ENCODE measurements around the gene LEP. TPM values are rescaled to one million over a fixed set of nuclear protein-coding genes. Genes with fewer than 3 reads are reported as not detected.
"Not testable (repeated sequence)": the region's sequence is repeated elsewhere in the genome, so short reads cannot be mapped to it uniquely, and the experiment has no call there.

The LEP gene
- total RNA-seq, 1 donor from 2014 or later = not detected

GRCh38 chr7:128239146-128239545 lies 1.9 kb upstream of the LEP start:
- intact Hi-C loops (cut with micrococcal nuclease) = not testable (repeated sequence)
- peaks cover 23% of the 10 kb centered on the region for H3K9me3 Mint-ChIP-seq

GRCh38 chr7:128242661-128243060 lies 1.6 kb downstream of the LEP start:
- H3K4me3 Mint-ChIP-seq = no peak overlapping the region
- H3K36me3 Mint-ChIP-seq (ENCODE audit: low read depth) = peaks cover 4% of the 10 kb centered on the region
- intact Hi-C loops (cut with micrococcal nuclease) = no loop called here
- no peak overlapping the region for H3K27ac Mint-ChIP-seq
- peaks cover 16% of the 10 kb centered on the region for H3K9me3 Mint-ChIP-seq
- H3K27me3 Mint-ChIP-seq (ENCODE audit: insufficient read depth) = peaks cover 11% of the 10 kb centered on the region
- H3K4me1 Mint-ChIP-seq (ENCODE audit: low read depth) = no peaks in the 10 kb centered on the region
- no peak for DNase-seq (ENCODE audit: low spot score)

More at GRCh38 chr7:128239146-128239545, 1.9 kb upstream of the LEP start:
- H3K4me1 Mint-ChIP-seq (ENCODE audit: low read depth); H3K4me3 Mint-ChIP-seq; DNase-seq (ENCODE audit: low spot score); H3K27ac Mint-ChIP-seq; H3K36me3 Mint-ChIP-seq (ENCODE audit: low read depth): not testable (repeated sequence)
- H3K27me3 Mint-ChIP-seq (ENCODE audit: insufficient read depth) = peaks cover 16% of the 10 kb centered on the region

- no peak for DNase-seq (ENCODE audit: low spot score)
- intact Hi-C loops (cut with micrococcal nuclease) = no loop called here
- H3K36me3 Mint-ChIP-seq (ENCODE audit: low read depth) = peaks cover 3% of the 10 kb centered on the region
- H3K27me3 Mint-ChIP-seq (ENCODE audit: insufficient read depth) = peaks cover 10% of the 10 kb centered on the region
- no peak overlapping the region for H3K4me3 Mint-ChIP-seq
- no peaks in the 10 kb centered on the region for H3K4me1 Mint-ChIP-seq (ENCODE audit: low read depth)
- peaks cover 12% of the 10 kb centered on the region for H3K9me3 Mint-ChIP-seq
- H3K27ac Mint-ChIP-seq = no peak overlapping the region
Observed at GRCh38 chr7:128243273-128243672, 2.2 kb downstream of the LEP start.

GRCh38 chr7:128244861-128245260 lies 3.8 kb downstream of the LEP start:
- H3K9me3 Mint-ChIP-seq = no peaks in the 10 kb centered on the region
- H3K4me3 Mint-ChIP-seq = no peak overlapping the region

GRCh38 chr7:128247108-128247507 lies 6.0 kb downstream of the LEP start:
- no peaks in the 10 kb centered on the region for H3K9me3 Mint-ChIP-seq
- peaks cover 9% of the 10 kb centered on the region for H3K27me3 Mint-ChIP-seq (ENCODE audit: insufficient read depth)
- H3K4me1 Mint-ChIP-seq (ENCODE audit: low read depth) = no peaks in the 10 kb centered on the region
- DNase-seq (ENCODE audit: low spot score) = no peak
- H3K27ac Mint-ChIP-seq = no peak overlapping the region
- intact Hi-C loops (cut with micrococcal nuclease) = no loop called here
- no peaks in the 10 kb centered on the region for H3K36me3 Mint-ChIP-seq (ENCODE audit: low read depth)
- no peak overlapping the region for H3K4me3 Mint-ChIP-seq

More at GRCh38 chr7:128244861-128245260, 3.8 kb downstream of the LEP start:
- Mint-ChIP-seq H3K27ac (no peak overlapping the region), H3K27me3 (ENCODE audit: insufficient read depth) (peaks cover 8% of the 10 kb centered on the region), H3K4me1 (ENCODE audit: low read depth) (no peaks in the 10 kb centered on the region), H3K36me3 (ENCODE audit: low read depth) (no peaks in the 10 kb centered on the region)
- no peak for DNase-seq (ENCODE audit: low spot score)
- intact Hi-C loops (cut with micrococcal nuclease) = no loop called here

GRCh38 chr7:128247640-128248194 lies 6.6 kb downstream of the LEP start:
- Mint-ChIP-seq H3K27me3 (ENCODE audit: insufficient read depth) (peaks cover 7% of the 10 kb centered on the region), H3K4me1 (ENCODE audit: low read depth) (no peaks in the 10 kb centered on the region), H3K4me3 (no peak overlapping the region), H3K9me3 (no peaks in the 10 kb centered on the region), H3K36me3 (ENCODE audit: low read depth) (no peaks in the 10 kb centered on the region), H3K27ac (no peak overlapping the region)
- intact Hi-C loops (cut with micrococcal nuclease) = no loop called here
- DNase-seq (ENCODE audit: low spot score) = no peak

- Mint-ChIP-seq H3K4me1 (ENCODE audit: low read depth) (no peaks in the 10 kb centered on the region), H3K27ac (no peak overlapping the region), H3K27me3 (ENCODE audit: insufficient read depth) (peaks cover 7% of the 10 kb centered on the region), H3K36me3 (ENCODE audit: low read depth) (no peaks in the 10 kb centered on the region), H3K9me3 (no peaks in the 10 kb centered on the region), H3K4me3 (no peak overlapping the region)
- intact Hi-C loops (cut with micrococcal nuclease) = no loop called here
- DNase-seq (ENCODE audit: low spot score) = no peak
Observed at GRCh38 chr7:128251337-128251736, 10.3 kb downstream of the LEP start.

- intact Hi-C loops (cut with micrococcal nuclease) = no loop called here
- Mint-ChIP-seq H3K27ac (no peak overlapping the region), H3K4me3 (no peak overlapping the region), H3K9me3 (no peaks in the 10 kb centered on the region), H3K4me1 (ENCODE audit: low read depth) (no peaks in the 10 kb centered on the region), H3K36me3 (ENCODE audit: low read depth) (no peaks in the 10 kb centered on the region), H3K27me3 (ENCODE audit: insufficient read depth) (peaks cover 7% of the 10 kb centered on the region)
- no peak for DNase-seq (ENCODE audit: low spot score)
Observed at GRCh38 chr7:128253701-128254100, 12.6 kb downstream of the LEP start.

- intact Hi-C loops (cut with micrococcal nuclease) = no loop called here
Observed at GRCh38 chr7:128254470-128254869, 13.4 kb downstream of the LEP start.

GRCh38 chr7:128255271-128255670 lies 14.2 kb downstream of the LEP start:
- Mint-ChIP-seq H3K4me1 (ENCODE audit: low read depth) (no peaks in the 10 kb centered on the region), H3K9me3 (no peaks in the 10 kb centered on the region), H3K27ac (no peak overlapping the region), H3K4me3 (no peak overlapping the region), H3K36me3 (ENCODE audit: low read depth) (no peaks in the 10 kb centered on the region), H3K27me3 (ENCODE audit: insufficient read depth) (peaks cover 7% of the 10 kb centered on the region)
- intact Hi-C loops (cut with micrococcal nuclease) = no loop called here
- no peak for DNase-seq (ENCODE audit: low spot score)

More at GRCh38 chr7:128254470-128254869, 13.4 kb downstream of the LEP start:
- Mint-ChIP-seq H3K4me1 (ENCODE audit: low read depth) (no peaks in the 10 kb centered on the region), H3K4me3 (no peak overlapping the region), H3K27ac (no peak overlapping the region), H3K9me3 (no peaks in the 10 kb centered on the region), H3K36me3 (ENCODE audit: low read depth) (no peaks in the 10 kb centered on the region), H3K27me3 (ENCODE audit: insufficient read depth) (peaks cover 7% of the 10 kb centered on the region)
- no peak for DNase-seq (ENCODE audit: low spot score)

GRCh38 chr7:128257458-128257857 lies 16.4 kb downstream of the LEP start:
- Mint-ChIP-seq H3K4me1 (ENCODE audit: low read depth) (no peaks in the 10 kb centered on the region), H3K36me3 (ENCODE audit: low read depth) (no peaks in the 10 kb centered on the region), H3K9me3 (no peaks in the 10 kb centered on the region), H3K4me3 (no peak overlapping the region), H3K27ac (no peak overlapping the region), H3K27me3 (ENCODE audit: insufficient read depth) (peaks cover 2% of the 10 kb centered on the region)
- no peak for DNase-seq (ENCODE audit: low spot score)
- intact Hi-C loops (cut with micrococcal nuclease) = no loop called here

GRCh38 chr7:128259131-128260061 lies 18.3 kb downstream of the LEP start:
- Mint-ChIP-seq H3K4me1 (ENCODE audit: low read depth) (no peaks in the 10 kb centered on the region), H3K27ac (no peak overlapping the region), H3K9me3 (no peaks in the 10 kb centered on the region), H3K4me3 (no peak overlapping the region), H3K27me3 (ENCODE audit: insufficient read depth) (peaks cover 2% of the 10 kb centered on the region), H3K36me3 (ENCODE audit: low read depth) (no peaks in the 10 kb centered on the region)
- no peak for DNase-seq (ENCODE audit: low spot score)
- intact Hi-C loops (cut with micrococcal nuclease) = no loop called here

GRCh38 chr7:128260069-128260795 lies 19.2 kb downstream of the LEP start:
- Mint-ChIP-seq H3K27ac (no peak overlapping the region), H3K9me3 (no peaks in the 10 kb centered on the region), H3K4me3 (no peak overlapping the region), H3K27me3 (ENCODE audit: insufficient read depth) (peaks cover 2% of the 10 kb centered on the region), H3K36me3 (ENCODE audit: low read depth) (no peaks in the 10 kb centered on the region), H3K4me1 (ENCODE audit: low read depth) (no peaks in the 10 kb centered on the region)
- intact Hi-C loops (cut with micrococcal nuclease) = no loop called here
- DNase-seq (ENCODE audit: low spot score) = no peak
